ACC112 (cell line): ENCODE measurements around the gene CCDC88A.
"Not testable (repeated sequence)": the region's sequence is repeated elsewhere in the genome, so short reads cannot be mapped to it uniquely, and the experiment has no call there.

Experiments used
- H2AFZ ChIP-seq: fragments of 200-600 bp; sonication (generic); one replicate; pipeline ENCODE4 v1.6.0; 2017; ENCODE audit warnings: antibody characterized with exemption, low read length; ENCODE audit not compliant: unreplicated experiment
- H3K27ac ChIP-seq: fragments of 200-600 bp; sonication (generic); 2 replicates; pipeline ENCODE4 v1.5.1; 2014; ENCODE audit warnings: low read depth, mild to moderate bottlenecking, antibody characterized with exemption, low read length, moderate library complexity
- H3K27me3 ChIP-seq: fragments of 200-600 bp; sonication (generic); 2 replicates; pipeline ENCODE4 v1.6.1; 2014; ENCODE audit warnings: mild to moderate bottlenecking, antibody characterized with exemption, low read length, moderate library complexity, mixed read lengths; ENCODE audit not compliant: insufficient read depth
- H3K36me3 ChIP-seq: fragments of 200-600 bp; sonication (generic); 2 replicates; pipeline ENCODE4 v1.6.1; 2016; ENCODE audit warnings: mild to moderate bottlenecking, antibody characterized with exemption, low read length, moderate library complexity, mixed read lengths; ENCODE audit not compliant: insufficient read depth
- H3K4me1 ChIP-seq: fragments of 200-600 bp; sonication (generic); one replicate; pipeline ENCODE4 v1.6.1; 2016; ENCODE audit warnings: low read length, mixed read lengths; ENCODE audit not compliant: insufficient read depth, unreplicated experiment, control insufficient read depth
- H3K4me3 ChIP-seq: fragments of 200-600 bp; sonication (generic); 2 replicates; pipeline ENCODE4 v1.5.1; 2014; ENCODE audit warnings: mild to moderate bottlenecking, low read depth, low read length
- H3K79me2 ChIP-seq: fragments of 200-600 bp; sonication (generic); one replicate; pipeline ENCODE4 v1.6.0; 2016; ENCODE audit warnings: low read length; ENCODE audit not compliant: control insufficient read depth, unreplicated experiment, insufficient read depth

Gene CCDC88A

GRCh38 chr2:55442045-55442760 is 22.5 kb upstream of the CCDC88A start:
- H3K4me1 ChIP-seq, H3K4me3 ChIP-seq, H3K79me2 ChIP-seq, H2AFZ ChIP-seq, H3K36me3 ChIP-seq, H3K27ac ChIP-seq, H3K27me3 ChIP-seq: not testable (repeated sequence)

- Histone ChIP-seq H3K27ac (no peak overlapping the region), H2AFZ (no peak overlapping the region)
Measured at GRCh38 chr2:55441280-55441892, 21.7 kb upstream of the CCDC88A start.

GRCh38 chr2:55439101-55439397 is 19.4 kb upstream of the CCDC88A start:
- no peaks in the 10 kb centered on the region for H3K4me1 ChIP-seq
- H3K4me3 ChIP-seq, result no peak overlapping the region
- no peak overlapping the region for H3K27ac ChIP-seq
- no peaks in the 10 kb centered on the region for H3K79me2 ChIP-seq
- no peaks in the 10 kb centered on the region for H3K27me3 ChIP-seq
- H3K36me3 ChIP-seq, result no peaks in the 10 kb centered on the region
- H2AFZ ChIP-seq, result no peak overlapping the region

More at GRCh38 chr2:55441280-55441892, 21.7 kb upstream of the CCDC88A start:
- no peaks in the 10 kb centered on the region for H3K27me3 ChIP-seq
- no peaks in the 10 kb centered on the region for H3K79me2 ChIP-seq
- H3K4me1 ChIP-seq, result no peaks in the 10 kb centered on the region
- no peaks in the 10 kb centered on the region for H3K36me3 ChIP-seq
- H3K4me3 ChIP-seq, result no peak overlapping the region

GRCh38 chr2:55438391-55439100 is 18.9 kb upstream of the CCDC88A start:
- Histone ChIP-seq H3K79me2 (no peaks in the 10 kb centered on the region), H3K4me3 (no peak overlapping the region), H3K36me3 (no peaks in the 10 kb centered on the region), H3K27me3 (no peaks in the 10 kb centered on the region), H3K27ac (no peak overlapping the region), H3K4me1 (no peaks in the 10 kb centered on the region), H2AFZ (no peak overlapping the region)

- H3K4me3 ChIP-seq, result no peak overlapping the region
- no peaks in the 10 kb centered on the region for H3K4me1 ChIP-seq
- H3K36me3 ChIP-seq, result no peaks in the 10 kb centered on the region
- no peaks in the 10 kb centered on the region for H3K27me3 ChIP-seq
- no peaks in the 10 kb centered on the region for H3K79me2 ChIP-seq
- no peak overlapping the region for H2AFZ ChIP-seq
- H3K27ac ChIP-seq, result no peak overlapping the region
Measured at GRCh38 chr2:55437515-55438390, 18.1 kb upstream of the CCDC88A start.

GRCh38 chr2:55431982-55432627 is 12.4 kb upstream of the CCDC88A start:
- Histone ChIP-seq H3K27ac (no peak overlapping the region), H3K36me3 (no peaks in the 10 kb centered on the region), H3K79me2 (no peaks in the 10 kb centered on the region), H3K4me1 (peaks cover 14% of the 10 kb centered on the region), H2AFZ (peak overlapping the region; percentile 64), H3K4me3 (no peak overlapping the region), H3K27me3 (no peaks in the 10 kb centered on the region)

GRCh38 chr2:55430211-55430975 is 10.7 kb upstream of the CCDC88A start:
- Histone ChIP-seq H3K27me3 (no peaks in the 10 kb centered on the region), H3K4me3 (no peak overlapping the region), H3K4me1 (peaks cover 24% of the 10 kb centered on the region), H3K79me2 (no peaks in the 10 kb centered on the region), H3K27ac (no peak overlapping the region), H2AFZ (peak overlapping the region; percentile 21), H3K36me3 (no peaks in the 10 kb centered on the region)

GRCh38 chr2:55428258-55428657 is 8.6 kb upstream of the CCDC88A start:
- Histone ChIP-seq H3K4me1 (peaks cover 38% of the 10 kb centered on the region), H3K27me3 (no peaks in the 10 kb centered on the region), H3K79me2 (no peaks in the 10 kb centered on the region), H3K27ac (no peak overlapping the region), H3K4me3 (no peak overlapping the region), H3K36me3 (no peaks in the 10 kb centered on the region), H2AFZ (no peak overlapping the region)

- Histone ChIP-seq H2AFZ (peak overlapping the region; percentile 63), H3K36me3 (no peaks in the 10 kb centered on the region), H3K4me1 (peaks cover 37% of the 10 kb centered on the region), H3K27ac (peak overlapping the region; percentile 86), H3K79me2 (no peaks in the 10 kb centered on the region), H3K27me3 (no peaks in the 10 kb centered on the region), H3K4me3 (peak overlapping the region; percentile 49; the same call in 1 of the 2 replicates)
Measured at GRCh38 chr2:55425431-55425831, 5.8 kb upstream of the CCDC88A start.
